GM18499 (cell line): ENCODE measurements around the gene TRIP11.

ENCODE experiments used
- ATAC-seq: cut with Tn5 transposase; IDR thresholded peaks from one replicate; pipeline ENCODE4 v1.9.1; 2021; ENCODE audit warnings: moderate number of reproducible peaks; ENCODE audit not compliant: insufficient read depth, unreplicated experiment

The TRIP11 gene

GRCh38 chr14:91926131-91926890 is 113.5 kb downstream of the TRIP11 start:
- no peak for ATAC-seq

- ATAC-seq: no peak
Observed at GRCh38 chr14:91925727-91926121, 114.1 kb downstream of the TRIP11 start.

GRCh38 chr14:91925001-91925726 is 114.7 kb downstream of the TRIP11 start:
- no peak for ATAC-seq

- ATAC-seq: no peak
Observed at GRCh38 chr14:91920526-91920925, 119.3 kb downstream of the TRIP11 start.

GRCh38 chr14:91919814-91920213 is 120.0 kb downstream of the TRIP11 start:
- ATAC-seq: no peak

GRCh38 chr14:91918186-91918883 is 121.5 kb downstream of the TRIP11 start:
- ATAC-seq: no peak
